H4 (cell line): ENCODE results near the gene HDAC10. TPM values are rescaled to one million over a fixed set of nuclear protein-coding genes. Genes with fewer than 3 reads are reported as not detected.

ENCODE experiments used
- DNase-seq: peaks from one replicate; pipeline ENCODE4 v3.0.0-alpha.2; 2015; ENCODE audit warnings: low spot score
- total RNA-seq: library from RNA; depleted of rRNA; stranded (reverse); fragments of >200 nt; shearing (Covaris generic); gene quantifications from 2 replicates; pipeline ENCODE4 v1.2.3, GENCODE V29; 2014

Gene HDAC10
- total RNA-seq, 1 experiment from 2014 or later, result 5.9 TPM

DNA sequence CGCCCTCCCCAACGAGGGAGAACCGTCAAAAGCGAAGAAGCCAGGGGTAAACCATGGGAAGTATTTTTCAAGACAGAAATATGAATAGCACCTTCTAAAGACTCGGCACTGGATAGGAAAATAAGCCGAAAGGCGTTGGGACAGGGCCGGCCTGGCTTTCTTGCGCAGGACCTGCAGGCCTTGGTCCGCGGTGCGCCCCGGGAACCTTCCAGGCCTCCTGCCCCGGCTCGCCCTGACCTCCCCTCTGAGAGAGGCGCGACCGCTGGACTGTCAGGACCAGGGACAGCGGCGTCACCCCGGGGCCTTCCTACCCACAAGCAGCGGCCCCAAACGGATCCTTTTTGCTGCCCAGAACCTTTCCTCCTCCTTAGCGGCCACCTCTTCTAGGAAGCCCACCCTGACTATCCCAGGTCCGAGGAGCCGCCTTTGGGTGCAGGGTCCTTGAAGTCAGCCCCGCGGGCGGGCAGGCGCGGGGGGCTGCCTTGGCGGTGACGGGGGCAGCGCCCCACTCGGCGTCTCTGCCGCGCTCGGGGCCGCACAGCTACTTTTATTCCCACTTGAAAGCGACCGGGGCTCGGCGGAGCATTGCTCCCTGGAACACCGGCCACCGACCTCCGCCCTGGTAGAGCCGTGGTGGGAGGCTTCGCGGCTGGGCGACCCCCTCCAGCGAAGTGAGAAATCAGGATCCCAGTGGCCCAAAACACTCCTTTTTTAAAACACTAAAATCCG lies 19.8 kb upstream of the HDAC10 start:
- peak; percentile 43 for DNase-seq

DNA sequence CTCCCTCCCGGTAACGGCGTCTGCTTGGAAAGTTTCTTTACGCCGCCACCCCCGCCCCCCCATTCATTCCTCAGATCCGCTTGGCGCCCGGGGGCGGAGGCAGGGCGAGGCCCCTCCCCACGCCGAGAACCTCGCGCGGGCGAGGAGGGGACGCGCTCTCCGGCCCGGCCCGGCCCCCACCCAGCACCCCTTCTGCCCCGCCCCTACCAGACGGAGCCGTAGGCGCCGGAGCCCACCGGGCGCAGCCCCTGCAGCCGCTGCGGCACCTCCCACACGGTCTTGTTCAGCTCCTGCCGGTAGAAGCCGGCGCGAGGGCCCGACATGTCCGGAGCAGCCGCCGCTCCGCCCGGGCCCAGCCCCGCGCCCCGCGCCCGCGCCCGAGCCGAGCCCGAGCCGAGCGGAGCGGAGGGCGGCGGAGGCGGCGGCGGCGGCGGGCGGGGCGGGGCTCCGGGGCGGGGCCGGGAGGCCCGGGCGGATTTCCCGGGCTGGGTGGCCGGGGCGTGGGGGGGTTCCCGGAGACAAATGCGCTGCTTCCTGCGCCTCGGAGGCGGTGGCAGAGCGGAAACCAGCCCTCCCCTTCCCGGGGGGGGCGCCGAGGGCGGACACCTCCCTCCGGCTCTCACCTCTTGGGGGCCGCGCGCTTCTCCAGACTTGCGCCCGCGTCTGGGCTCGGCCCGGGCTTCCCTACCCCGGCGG lies 19.1 kb upstream of the HDAC10 start, which contains the start of gene MAPK11:
TSS of gene MAPK11 (minus strand) at position 411 of the 696 bp plus-strand sequence. CDS start at position 323, 88 bp downstream.
- DNase-seq, result no peak

DNA sequence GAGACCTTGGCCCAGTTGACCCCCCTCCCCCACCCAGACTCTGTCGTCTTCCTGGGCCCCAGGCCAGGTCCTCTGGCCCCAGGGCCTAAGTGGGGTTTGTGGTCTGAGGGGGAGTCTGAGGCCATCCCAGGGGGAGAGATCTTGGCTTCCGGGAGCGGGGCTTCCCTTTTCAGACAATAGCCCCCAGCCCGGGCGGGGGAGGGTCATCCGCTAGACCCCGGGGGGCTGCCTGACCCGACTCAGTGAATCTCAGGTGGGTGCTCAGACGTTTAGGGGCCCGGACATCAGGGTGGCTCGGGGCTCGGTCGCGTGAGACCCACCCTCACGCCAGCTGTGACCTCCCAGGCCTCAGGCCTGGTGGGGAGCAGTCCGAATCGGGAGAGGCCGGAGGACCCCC lies 18.5 kb upstream of the HDAC10 start:
- no peak for DNase-seq

DNA sequence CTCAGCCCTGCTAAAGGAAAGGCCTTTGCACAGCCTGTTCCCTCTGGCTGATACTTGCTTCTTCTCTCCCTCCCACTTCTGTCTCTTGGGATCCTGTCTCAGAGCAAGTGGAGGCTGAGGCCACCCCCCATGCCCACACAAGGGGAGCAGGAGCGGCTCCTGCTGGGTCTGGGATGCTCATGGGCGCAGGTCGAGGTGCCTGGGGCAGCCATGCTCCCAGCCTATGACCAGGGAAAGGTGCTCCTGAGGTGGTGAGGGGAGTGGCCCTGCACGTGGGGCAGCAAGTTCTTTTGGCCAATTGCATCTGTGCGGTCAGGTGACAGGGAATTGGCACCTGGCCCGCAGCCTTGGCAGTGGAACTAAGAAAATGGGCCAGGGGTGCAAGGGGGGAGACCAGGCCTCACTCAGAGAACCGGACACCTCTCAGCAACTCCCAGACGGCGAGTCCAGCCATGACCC lies 17.6 kb upstream of the HDAC10 start:
- no peak for DNase-seq

DNA sequence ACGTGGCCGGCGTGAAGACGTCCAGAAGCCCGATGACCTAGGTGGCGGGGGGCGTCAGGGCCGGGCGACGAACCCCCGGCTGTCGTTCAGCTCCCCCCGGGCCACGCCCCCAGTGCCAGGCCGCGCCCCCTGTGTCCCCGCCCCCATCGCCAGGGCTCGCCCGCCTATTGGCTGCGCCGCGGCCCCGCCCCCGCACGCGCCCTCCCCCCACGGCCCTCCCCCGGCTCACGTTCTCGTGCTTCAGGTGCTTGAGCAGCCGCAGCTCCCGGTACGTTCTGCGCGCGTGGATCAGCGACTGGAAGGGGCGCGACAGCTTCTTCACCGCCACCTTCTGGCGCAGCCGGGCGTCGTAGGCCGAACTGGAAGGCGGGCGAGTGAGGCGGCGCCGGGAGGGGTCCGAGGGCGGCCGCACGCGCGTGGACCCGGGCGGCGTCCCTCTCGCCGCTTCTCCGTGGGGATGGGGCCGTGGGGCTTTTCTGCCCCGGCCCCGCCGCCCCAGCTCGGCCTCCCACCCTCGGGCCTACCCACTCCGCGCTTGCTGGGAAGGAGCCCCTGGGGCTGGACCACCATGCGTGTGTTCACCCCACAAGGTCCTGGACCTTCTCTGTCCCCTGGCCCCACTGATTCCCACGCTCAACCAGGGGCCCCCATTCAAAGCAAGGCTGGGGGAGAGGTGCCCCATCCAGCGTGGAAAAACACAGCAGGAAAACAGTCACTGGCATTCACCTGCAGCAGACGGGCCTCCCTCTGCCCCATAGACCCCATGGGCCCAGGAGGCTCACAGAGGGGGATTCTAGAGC lies 16.7 kb upstream of the HDAC10 start:
- no peak for DNase-seq

DNA sequence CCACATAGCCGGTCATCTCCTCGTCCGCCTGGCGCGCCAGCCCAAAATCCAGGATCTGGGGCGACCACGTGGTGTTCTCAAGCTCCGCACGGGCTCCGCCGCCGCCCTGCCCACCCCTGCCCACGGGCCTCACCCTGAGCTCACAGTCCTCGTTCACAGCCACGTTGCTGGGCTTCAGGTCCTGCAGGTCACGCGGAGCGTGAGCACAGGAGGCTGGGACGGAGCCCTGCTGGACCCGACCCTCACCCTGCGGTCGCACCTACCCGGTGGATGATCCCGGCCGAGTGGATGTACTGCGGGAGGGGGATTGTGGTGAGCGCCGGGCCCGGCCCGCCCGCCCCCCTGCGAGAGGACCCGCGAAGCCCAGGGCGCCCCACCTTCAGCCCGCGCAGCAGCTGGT lies 15.9 kb upstream of the HDAC10 start:
- no peak for DNase-seq

DNA sequence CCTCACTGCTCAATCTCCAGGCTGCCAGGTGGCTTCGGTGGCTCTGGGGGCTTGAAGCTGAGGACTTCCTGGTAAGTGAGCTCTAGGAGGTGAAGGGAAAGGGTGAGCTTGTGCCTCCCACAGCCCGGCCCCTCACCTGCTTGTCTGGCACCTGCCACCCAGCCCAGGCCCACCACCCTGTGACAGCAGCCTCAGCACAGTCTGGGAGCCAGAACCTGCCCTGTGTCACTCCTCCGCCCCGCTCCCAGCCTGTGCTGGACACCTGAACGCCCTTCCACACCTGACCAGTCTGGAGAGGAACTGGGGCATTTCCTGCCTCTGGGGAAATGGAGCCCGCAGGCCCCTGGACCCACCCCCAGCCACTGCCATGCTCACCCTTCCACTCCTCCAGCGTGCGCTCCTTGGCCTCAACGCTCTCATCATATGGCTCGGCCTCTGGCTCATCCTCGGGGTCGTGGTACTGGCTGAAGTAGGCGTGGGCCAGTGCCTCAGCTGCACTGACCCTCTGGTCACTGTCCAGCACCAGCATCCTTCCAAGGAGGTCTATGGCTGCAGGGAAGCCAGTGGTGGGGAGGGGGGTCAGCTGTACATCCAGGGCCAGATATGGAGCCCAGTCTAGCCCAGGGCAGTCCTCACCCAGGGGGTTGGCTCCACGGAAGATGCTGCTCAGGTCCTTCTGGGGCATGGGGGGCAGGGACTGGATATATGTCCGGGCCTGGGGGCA lies 14.0 kb upstream of the HDAC10 start:
- DNase-seq, result no peak

DNA sequence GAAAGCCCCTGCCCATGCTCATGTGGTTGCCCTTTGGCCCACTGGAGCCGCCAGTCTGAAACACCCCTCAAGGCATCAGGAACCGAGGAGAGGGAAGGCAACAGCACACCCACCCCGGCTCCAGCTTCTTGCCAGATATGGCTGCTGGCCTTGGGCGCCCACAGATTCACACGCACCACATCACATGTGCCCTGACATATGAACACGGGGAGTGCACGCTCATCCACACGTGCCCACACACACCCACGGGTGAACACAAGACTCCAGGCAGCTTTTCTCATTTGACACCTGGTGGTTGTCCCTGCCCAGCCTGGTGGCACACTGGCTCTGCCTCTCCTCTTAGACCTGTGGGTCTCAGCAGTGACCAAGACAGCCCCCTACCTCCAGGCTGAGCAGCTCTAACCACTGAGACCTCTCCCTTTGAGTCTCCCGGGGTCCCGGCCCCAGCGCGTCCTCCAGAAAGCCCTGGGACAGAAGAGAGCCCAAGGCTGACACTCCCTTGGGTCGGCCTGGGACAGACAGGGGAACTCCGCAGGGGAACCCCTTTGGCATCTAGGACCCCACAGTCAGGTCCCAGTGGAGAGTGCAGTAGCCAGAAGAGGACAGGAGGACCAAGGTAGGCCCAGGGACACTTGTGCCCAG lies 13.2 kb upstream of the HDAC10 start:
- DNase-seq, result no peak

DNA sequence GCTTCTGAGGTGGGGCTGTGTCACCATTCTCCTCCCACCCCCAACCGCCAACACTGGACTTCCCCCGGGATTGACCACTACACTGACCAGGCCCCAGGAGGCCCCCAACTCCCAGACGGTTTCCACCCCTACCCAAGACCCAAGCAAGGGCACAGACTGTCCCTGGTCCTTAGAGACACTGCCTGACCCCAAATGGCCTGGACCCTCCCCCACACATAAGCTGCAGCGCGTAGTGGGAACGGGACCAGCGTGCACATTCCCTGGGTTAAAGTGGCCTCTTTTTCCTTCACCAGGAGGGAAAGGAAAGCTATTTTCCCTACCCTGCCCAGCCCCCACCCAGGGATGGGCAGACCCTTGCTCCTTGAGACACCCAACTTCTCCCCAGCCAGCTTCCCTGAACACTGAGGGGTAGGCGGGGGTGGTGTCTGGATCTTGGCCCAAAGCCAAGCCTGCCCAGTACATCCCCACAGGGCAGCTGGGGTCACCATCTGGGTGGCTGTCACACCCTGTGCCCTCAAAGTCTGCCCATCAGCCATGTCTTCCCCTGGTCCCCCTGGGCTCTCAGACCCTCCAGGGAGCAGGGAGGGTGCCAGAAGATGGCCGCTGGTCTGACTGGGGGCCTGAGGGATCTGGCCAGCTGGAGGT lies 12.0 kb upstream of the HDAC10 start:
- DNase-seq, result no peak

DNA sequence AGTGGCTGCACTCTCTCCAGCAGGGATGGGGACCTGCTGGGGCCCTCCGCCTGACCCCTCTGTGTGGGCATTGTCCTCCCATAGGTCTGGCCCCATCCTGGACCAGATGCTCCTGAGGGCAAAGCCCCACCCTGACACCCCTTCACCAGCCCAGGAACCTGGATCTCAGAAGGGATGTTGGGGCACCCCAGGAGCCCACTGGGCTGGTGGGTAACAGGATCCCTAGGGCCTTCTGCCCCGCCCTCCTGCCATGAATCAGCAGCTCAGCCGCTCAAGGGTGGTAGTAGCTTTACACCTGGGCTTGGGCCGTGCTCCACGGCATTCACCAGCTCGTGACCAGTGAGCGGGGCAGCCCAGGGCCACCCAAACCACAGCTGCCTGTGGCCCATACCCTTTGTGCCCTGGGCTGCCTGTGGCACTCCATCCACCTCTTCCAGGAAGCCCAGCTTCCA lies 11.4 kb upstream of the HDAC10 start:
- DNase-seq, result peak; percentile 63

DNA sequence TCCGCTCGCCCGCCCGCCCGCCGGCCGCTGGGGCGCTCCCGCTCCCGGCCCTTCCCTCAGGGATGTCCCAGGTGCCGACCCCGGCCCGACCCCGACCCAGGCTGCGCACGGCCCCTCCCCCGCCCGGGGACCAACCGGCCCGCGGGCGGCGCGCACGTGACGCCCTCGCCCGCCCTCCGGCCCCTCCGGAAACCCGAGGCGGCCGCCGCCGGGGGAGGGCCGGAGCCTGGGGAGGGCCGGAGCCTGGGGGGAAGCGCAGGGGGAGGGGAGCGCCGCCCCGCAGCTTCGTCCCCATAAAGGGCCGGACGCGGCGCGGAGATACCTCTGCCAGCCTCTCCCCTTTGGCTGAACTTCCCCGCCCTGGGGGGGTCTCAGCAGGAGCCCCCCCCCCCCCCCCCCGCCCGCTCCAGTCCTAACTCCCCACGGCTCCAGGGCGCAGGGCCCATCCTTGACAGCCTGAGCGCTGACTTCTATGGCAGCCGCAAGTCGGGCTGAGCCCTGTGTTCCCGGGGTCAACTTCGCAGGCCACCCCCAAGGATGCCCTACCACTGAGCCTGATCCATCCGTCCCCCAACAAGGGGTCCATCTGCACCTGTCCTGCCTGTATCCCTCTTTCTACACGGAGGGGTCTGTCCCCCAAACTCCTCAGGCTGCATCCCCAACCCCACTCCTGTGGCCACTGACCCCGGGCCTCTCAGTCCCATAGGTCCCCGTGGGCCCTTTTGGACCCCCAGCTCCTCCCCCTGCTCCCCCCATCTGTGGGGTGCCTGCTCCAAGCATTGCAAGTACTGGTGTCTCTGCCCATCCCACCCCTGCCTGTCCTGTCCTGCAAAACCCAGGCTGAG lies 10.8 kb upstream of the HDAC10 start, which contains the start of gene MAPK12:
TSS of gene MAPK12 (minus strand) at position 69 of the 845 bp plus-strand sequence. CDS start 174 bp downstream, outside the sequence.
- DNase-seq, result no peak

DNA sequence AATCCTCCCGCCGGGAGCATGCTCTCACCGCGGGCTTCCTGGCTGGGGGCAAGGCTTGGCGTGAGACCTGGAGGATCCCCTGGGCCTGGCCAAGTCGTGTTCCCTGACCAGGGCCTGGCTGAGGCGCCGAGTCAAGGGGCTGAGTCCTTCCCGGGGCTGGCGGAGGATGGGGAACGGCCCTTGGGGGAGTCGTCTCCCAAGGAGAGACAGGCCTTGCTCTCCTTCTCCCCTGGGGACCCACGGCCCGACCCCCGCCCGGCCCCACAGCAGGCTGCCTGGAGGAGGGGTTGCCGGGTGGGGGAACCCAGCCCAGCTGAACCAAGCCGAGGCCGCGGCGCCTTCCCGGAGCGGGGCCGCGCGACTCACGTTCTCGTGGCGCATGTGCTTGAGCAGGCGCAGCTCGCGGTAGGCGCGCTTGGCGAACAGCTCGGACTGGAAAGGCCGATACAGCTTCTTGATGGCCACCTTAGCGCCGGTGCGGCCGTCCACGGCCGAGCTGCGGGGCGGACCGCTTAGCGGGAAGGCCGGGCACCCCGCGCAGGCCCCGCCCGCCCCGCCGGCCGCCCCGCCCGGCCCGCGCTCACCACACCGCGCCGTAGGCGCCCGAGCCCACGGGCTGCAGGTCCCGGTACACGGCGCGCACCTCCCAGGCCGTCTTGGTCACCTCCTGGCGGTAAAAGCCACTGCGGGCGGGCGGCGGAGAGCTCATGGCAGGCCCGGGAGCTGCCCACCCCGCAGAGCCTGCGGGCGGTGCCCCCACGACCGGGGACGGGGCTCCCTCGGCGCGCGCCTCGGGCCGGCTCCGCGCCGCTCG lies 9.9 kb upstream of the HDAC10 start:
- no peak for DNase-seq

DNA sequence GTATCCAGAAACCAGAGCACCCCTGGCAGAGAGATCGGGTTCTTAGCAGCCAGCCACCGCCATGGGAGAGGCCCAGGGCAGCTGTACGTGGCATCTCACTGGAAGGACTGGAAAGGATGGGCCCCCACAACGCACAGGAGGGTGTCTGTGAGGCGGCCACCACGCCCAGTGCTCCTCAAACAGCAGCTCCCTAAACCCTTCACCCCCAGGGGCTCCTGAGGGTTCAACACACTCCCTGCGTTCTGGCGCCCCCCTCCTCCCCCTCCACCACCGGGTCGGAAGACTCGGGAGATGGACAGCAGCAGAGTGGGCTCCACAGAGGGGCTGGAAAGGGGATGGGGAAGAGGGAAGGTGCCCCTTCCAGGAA lies 9.4 kb upstream of the HDAC10 start:
- DNase-seq, result no peak

DNA sequence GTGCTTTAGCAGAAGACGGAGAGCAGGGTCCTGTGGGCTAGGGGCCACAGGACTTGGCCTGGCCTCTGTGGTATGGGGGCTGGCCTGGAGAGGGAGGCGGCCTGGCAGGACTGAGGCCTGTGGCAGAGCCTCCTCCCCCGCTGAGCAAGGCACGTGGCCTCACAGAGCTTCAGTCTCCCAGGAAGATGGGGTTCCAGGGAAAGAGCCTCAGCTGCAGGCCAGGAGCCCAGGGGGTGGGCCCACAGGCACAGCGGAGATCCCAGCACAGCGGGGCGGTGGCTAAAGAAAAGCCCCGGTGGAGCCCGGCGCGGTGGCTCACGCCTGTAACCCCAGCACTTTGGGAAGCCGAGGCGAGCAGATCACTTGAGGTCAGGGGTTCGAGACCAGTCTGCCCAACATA lies 8.2 kb upstream of the HDAC10 start:
- no peak for DNase-seq

DNA sequence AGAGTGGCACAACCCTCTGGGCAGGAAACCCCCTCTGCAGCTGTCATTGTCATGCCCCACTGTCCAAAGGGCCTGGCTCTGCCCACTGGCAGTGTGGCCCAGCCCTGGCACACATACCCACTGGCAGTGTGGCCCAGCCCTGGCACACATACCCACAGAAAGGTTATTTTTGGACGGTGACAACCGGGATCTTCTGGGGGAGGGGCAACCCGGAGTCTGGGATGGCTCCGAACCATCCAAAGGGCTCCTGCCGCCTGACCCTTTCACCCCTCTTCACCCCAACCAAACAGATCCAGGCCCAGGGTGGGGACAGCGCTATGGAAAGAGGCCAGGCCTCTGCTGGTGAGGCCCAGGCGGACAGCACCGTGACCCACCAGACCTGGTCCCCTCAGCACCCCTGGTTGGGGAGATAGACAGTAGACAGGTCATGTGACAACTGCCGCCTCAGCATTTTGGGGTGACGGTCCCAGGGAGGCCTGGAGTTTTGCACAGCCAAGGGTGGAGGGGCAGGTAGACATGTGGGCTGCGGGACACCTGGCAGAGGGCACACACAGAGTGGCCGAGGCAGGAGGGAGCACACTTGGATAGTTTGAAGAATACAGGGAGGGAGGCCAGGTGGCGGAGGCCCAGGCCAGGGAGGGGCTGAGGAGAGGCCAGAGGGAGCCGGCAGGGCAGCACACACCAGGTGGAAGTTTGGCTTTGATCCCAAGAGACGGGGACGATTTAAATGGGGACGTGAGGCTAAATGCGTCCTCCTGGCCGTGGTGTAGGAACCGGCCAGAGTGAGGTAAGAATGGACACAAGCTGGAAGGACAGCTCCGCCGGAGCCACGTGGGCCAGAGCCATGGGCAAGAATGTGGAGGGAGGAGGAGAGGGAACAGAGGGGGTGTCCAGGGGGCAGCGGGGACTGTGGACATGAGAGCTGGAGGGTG lies 7.6 kb upstream of the HDAC10 start:
- DNase-seq, result no peak

DNA sequence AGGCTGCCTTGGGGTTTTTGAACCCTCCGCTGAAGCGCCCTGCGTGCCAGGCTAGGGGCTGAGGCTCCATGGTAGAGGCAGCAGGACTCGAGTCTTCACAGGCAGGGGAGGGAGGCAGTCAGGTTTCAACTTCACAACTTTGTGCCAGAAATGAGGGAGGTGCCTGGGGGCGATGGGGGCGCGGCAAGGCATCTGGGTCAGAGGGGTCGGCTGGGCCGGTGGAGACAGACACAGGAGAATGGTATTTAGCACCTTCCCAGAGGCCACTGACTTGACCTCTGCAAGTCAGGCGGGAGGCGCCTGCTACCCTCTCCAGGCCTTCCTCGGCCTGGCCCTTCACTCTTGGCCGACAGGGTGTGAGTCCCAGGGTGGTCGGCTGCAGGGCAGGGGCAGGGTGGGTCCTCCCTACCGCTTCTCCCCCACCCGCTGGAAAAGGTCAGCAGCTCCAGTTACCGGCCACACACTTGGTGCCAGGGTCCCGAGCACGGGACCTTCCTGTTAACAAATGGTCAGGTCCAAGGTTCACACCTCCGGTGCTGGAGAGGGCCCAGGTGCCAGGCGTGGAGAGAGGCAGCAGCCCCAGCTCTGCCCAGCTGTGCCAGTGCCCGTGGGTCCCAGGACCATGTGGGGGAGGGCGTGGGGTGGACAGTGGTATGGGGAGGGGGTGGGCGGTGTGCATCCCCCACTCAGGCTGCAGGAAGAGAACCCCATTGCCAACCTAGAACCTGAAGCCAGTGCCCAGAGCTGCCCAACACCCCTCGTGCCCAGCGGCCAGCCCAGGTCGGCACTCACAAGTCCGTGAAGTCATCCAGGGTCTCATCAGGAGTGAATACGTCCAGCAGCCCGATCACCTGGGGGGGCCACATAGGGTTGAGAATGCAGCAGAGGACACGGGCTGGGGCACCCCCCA lies 6.6 kb upstream of the HDAC10 start:
- DNase-seq, result no peak

DNA sequence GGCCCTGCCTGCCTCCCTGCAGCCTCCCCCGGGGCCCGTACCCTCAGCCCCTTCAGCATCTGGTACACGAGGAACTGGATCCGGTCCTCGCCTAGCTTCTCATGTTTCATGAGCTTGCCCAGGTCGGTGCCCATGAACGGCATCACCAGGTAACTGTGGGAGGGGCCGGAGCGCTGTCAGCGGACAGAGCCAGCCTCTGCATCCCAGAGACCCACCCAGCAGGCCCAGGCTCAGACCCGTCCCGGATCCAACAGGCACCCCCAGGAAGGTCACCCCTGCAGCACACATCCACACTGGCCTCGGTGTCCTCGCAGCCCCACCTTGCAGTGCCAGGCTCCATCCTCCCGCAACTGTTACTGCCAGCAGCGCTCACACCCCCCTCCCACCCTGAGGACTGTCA lies 6.0 kb upstream of the HDAC10 start:
- no peak for DNase-seq
